Measurements from ENCODE around the gene WDFY2.
"Not testable (repeated sequence)": the region's sequence is repeated elsewhere in the genome, so short reads cannot be mapped to it uniquely, and the experiment has no call there.

Gene WDFY2

GRCh38 chr13:51583875-51584730 is at the start of gene WDFY2:
Gene WDFY2, plus strand, starts transcription at chr13:51584462. Its CDS starts 226 bp downstream, at chr13:51584688.
- H3K36me3 ChIP-seq (ENCODE audit: control insufficient read depth, insufficient read depth, low read length) = no peaks in the 10 kb centered on the region

DNA sequence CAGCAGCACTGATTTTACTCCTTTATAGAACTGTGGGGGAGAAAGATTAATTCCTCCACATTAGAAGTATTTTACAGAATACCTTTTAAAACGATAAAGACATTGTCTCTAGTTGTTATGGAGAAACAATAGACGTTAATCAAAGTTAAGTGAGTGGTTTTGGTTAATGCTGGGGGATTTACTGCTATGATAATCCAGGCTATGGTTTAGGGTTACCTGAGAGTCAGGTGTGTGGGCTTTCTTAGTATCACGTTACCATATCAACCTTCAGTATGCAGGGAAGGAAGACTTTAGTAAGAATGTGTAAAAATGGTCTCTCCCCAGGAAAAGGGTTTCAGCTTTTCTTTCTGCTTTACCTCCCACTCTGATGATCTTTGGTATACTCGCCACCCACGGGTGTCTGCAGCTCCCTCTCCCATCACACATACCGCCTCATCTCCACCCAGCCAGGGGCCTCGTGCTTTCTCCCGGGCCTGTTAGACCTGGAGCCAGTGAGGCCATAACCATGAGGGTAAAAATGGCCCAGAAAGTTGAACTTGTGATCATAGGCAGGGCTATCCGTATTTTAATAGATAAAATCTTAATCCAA is 45.6 kb upstream of the WDFY2 start:
- H3K36me3 ChIP-seq (ENCODE audit: control insufficient read depth, insufficient read depth, low read length) = no peaks in the 10 kb centered on the region
- no peak overlapping the region for H3K4me3 ChIP-seq (ENCODE audit: low read length)
- H3K9ac ChIP-seq (ENCODE audit: low read length) = no peak overlapping the region
- no peaks in the 10 kb centered on the region for H3K27me3 ChIP-seq (ENCODE audit: control insufficient read depth, insufficient read depth, low read length)
- H3K27ac ChIP-seq (ENCODE audit: low read depth, low read length) = no peak overlapping the region
- H3K4me1 ChIP-seq (ENCODE audit: control insufficient read depth, insufficient read depth, low read length) = peaks cover 21% of the 10 kb centered on the region

More at GRCh38 chr13:51583875-51584730, at the start of gene WDFY2:
- peaks cover 3% of the 10 kb centered on the region for H3K4me1 ChIP-seq (ENCODE audit: control insufficient read depth, insufficient read depth, low read length)
- peak within 1 kb of the TSS; percentile 66 for H3K9ac ChIP-seq (ENCODE audit: low read length)
- peak within 1 kb of the TSS; percentile 96 for H3K27ac ChIP-seq (ENCODE audit: low read depth, low read length)
- no peaks in the 10 kb centered on the region for H3K27me3 ChIP-seq (ENCODE audit: control insufficient read depth, insufficient read depth, low read length)
- H3K4me3 ChIP-seq (ENCODE audit: low read length) = peak within 1 kb of the TSS; percentile 81

DNA sequence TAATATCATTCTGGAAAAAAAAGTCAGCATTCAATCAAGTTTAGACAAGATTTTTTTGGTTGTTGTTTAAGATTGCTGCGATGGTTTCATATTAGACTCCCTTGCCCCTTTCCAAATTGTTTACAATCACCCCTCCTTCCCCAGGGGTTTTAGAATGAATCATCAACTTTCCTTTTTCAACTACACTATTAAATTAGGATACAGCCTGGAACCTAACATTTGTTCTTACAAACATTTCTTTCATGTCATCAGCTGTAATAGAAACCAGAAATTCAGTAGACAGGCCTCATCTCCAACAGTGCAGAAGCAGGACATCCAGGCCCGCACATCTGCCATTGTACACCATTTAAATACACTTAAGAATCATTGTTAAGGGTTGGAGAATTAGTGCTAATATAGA is 44.4 kb upstream of the WDFY2 start:
- no peak overlapping the region for H3K4me3 ChIP-seq (ENCODE audit: low read length)
- no peaks in the 10 kb centered on the region for H3K36me3 ChIP-seq (ENCODE audit: control insufficient read depth, insufficient read depth, low read length)
- peaks cover 21% of the 10 kb centered on the region for H3K4me1 ChIP-seq (ENCODE audit: control insufficient read depth, insufficient read depth, low read length)
- H3K27me3 ChIP-seq (ENCODE audit: control insufficient read depth, insufficient read depth, low read length) = no peaks in the 10 kb centered on the region
- H3K27ac ChIP-seq (ENCODE audit: low read depth, low read length) = no peak overlapping the region
- H3K9ac ChIP-seq (ENCODE audit: low read length) = no peak overlapping the region

- H3K36me3 ChIP-seq (ENCODE audit: control insufficient read depth, insufficient read depth, low read length) = no peaks in the 10 kb centered on the region
- no peak overlapping the region for H3K4me3 ChIP-seq (ENCODE audit: low read length)
- H3K27me3 ChIP-seq (ENCODE audit: control insufficient read depth, insufficient read depth, low read length) = no peaks in the 10 kb centered on the region
- H3K4me1 ChIP-seq (ENCODE audit: control insufficient read depth, insufficient read depth, low read length) = peaks cover 21% of the 10 kb centered on the region
- H3K27ac ChIP-seq (ENCODE audit: low read depth, low read length) = peak overlapping the region; percentile 42
- peak overlapping the region; percentile 10 for H3K9ac ChIP-seq (ENCODE audit: low read length)
These were observed 43.2 kb upstream of the WDFY2 start for GRCh38 chr13:51541037-51541436.

- peak overlapping the region; percentile 42 for H3K27ac ChIP-seq (ENCODE audit: low read depth, low read length)
These were observed 42.4 kb upstream of the WDFY2 start for GRCh38 chr13:51541809-51542258.

GRCh38 chr13:51542346-51543242 is 41.7 kb upstream of the WDFY2 start:
- Histone ChIP-seq H3K9ac (ENCODE audit: low read length) (no peak overlapping the region), H3K27me3 (ENCODE audit: control insufficient read depth, insufficient read depth, low read length) (no peaks in the 10 kb centered on the region), H3K36me3 (ENCODE audit: control insufficient read depth, insufficient read depth, low read length) (no peaks in the 10 kb centered on the region), H3K4me3 (ENCODE audit: low read length) (no peak overlapping the region), H3K4me1 (ENCODE audit: control insufficient read depth, insufficient read depth, low read length) (peaks cover 21% of the 10 kb centered on the region), H3K27ac (ENCODE audit: low read depth, low read length) (peak overlapping the region; percentile 26)

More at GRCh38 chr13:51541809-51542258, 42.4 kb upstream of the WDFY2 start:
- no peaks in the 10 kb centered on the region for H3K36me3 ChIP-seq (ENCODE audit: control insufficient read depth, insufficient read depth, low read length)
- H3K27me3 ChIP-seq (ENCODE audit: control insufficient read depth, insufficient read depth, low read length) = no peaks in the 10 kb centered on the region
- no peak overlapping the region for H3K4me3 ChIP-seq (ENCODE audit: low read length)
- H3K9ac ChIP-seq (ENCODE audit: low read length) = no peak overlapping the region
- peaks cover 21% of the 10 kb centered on the region for H3K4me1 ChIP-seq (ENCODE audit: control insufficient read depth, insufficient read depth, low read length)

DNA sequence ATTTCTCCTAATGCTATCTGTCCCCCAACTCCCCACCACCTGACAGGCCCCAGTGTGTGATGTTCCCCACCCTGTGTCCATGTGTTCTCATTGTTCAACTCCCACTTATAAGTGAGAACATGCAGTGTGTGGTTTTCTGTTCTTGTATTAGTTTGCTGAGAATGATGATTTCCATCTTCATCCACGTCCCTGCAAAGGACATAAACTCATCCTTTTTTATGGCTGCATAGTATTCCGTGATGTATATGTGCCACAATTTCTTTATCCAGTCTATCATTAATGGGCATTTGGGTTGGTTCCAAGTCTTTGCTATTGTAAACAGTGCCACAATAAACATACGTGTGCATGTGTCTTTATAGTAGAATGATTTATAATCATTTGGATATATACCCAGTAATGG is 38.8 kb upstream of the WDFY2 start:
- H3K4me1 ChIP-seq (ENCODE audit: control insufficient read depth, insufficient read depth, low read length) = peaks cover 19% of the 10 kb centered on the region
- not testable (repeated sequence) for H3K27ac ChIP-seq (ENCODE audit: low read depth, low read length); H3K4me3 ChIP-seq (ENCODE audit: low read length); H3K36me3 ChIP-seq (ENCODE audit: control insufficient read depth, insufficient read depth, low read length); H3K9ac ChIP-seq (ENCODE audit: low read length); H3K27me3 ChIP-seq (ENCODE audit: control insufficient read depth, insufficient read depth, low read length)

DNA sequence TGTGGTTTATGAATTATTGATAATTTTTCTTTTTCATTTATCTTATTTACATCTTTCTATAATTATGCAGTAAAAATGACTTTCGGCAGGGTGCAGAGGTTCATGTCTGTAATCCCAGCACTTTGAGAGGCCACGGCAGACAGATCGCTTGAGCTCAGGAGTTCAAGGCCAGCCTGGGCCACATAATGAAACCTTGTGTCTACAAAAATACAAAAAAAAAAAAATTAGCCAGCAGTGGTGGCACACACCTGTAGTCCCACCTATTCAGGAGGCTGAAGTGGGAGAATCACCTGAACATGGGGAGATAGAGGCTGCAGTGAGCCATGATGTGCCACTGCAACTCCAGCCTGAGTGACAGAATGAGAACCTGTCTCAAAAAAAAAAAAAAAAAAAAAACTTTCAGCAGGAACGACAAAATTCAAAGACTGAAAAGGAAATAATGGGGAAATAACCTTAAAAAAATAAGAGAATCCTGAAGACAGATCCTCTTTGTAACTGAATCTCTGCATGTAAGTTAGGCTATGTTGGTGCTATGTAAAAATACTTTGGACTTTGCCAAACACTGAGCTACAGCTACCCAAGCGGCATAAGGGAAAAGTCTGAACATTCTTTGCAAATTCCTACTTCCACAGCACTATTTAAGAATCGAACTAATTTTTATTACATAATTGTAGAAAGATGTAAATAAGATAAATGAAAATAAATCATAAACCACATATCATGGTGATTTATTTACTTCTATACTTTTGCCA is 36.7 kb upstream of the WDFY2 start:
- H3K36me3 ChIP-seq (ENCODE audit: control insufficient read depth, insufficient read depth, low read length) = no peaks in the 10 kb centered on the region
- no peak overlapping the region for H3K9ac ChIP-seq (ENCODE audit: low read length)
- H3K4me1 ChIP-seq (ENCODE audit: control insufficient read depth, insufficient read depth, low read length) = peaks cover 5% of the 10 kb centered on the region
- H3K27ac ChIP-seq (ENCODE audit: low read depth, low read length) = no peak overlapping the region
- H3K27me3 ChIP-seq (ENCODE audit: control insufficient read depth, insufficient read depth, low read length) = no peaks in the 10 kb centered on the region
- no peak overlapping the region for H3K4me3 ChIP-seq (ENCODE audit: low read length)

DNA sequence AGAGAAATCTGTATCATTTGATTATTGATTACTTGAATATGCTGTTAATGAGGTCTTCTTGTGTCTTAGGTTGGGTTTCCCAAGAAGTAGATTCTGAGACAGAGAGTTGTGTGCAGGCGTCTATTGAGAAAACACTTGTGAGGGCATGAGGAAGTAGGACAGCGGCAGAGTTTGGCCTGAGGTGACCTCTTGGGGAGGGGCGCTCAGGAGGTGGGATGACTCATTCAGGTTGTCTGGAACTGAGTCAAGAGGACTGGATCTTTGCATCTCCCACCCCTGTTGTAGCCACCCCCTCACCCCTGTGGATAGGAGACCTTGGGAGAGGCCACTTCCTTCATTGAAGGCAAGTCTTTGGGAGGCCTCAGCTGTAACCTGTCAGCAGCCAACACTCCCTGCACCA is 35.2 kb upstream of the WDFY2 start:
- Histone ChIP-seq H3K4me3 (ENCODE audit: low read length) (no peak overlapping the region), H3K9ac (ENCODE audit: low read length) (no peak overlapping the region), H3K36me3 (ENCODE audit: control insufficient read depth, insufficient read depth, low read length) (no peaks in the 10 kb centered on the region), H3K4me1 (ENCODE audit: control insufficient read depth, insufficient read depth, low read length) (no peaks in the 10 kb centered on the region), H3K27me3 (ENCODE audit: control insufficient read depth, insufficient read depth, low read length) (no peaks in the 10 kb centered on the region), H3K27ac (ENCODE audit: low read depth, low read length) (no peak overlapping the region)

- Histone ChIP-seq H3K9ac (ENCODE audit: low read length) (no peak overlapping the region), H3K36me3 (ENCODE audit: control insufficient read depth, insufficient read depth, low read length) (no peaks in the 10 kb centered on the region), H3K27me3 (ENCODE audit: control insufficient read depth, insufficient read depth, low read length) (no peaks in the 10 kb centered on the region), H3K4me1 (ENCODE audit: control insufficient read depth, insufficient read depth, low read length) (no peaks in the 10 kb centered on the region), H3K4me3 (ENCODE audit: low read length) (no peak overlapping the region), H3K27ac (ENCODE audit: low read depth, low read length) (no peak overlapping the region)
These were observed 34.7 kb upstream of the WDFY2 start for GRCh38 chr13:51549593-51549992.

DNA sequence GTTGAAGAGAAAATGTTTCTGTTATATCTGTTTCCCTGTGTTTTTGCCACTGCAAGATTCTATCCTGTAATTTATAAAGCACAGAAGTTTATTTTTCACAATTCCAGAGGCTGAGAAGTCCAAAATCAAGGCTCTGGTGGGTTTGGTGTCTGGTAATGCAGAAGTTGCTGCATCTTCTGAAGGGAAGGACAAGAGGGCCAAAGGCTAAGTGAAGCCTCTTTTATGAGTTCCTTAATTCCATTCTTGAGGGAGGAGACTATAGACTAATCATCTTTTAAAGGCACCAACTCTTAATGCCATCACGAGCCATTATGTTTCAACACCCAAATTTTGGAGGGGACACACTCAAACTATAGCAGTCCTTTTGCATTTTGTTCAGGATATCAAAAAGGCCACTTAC is 34.1 kb upstream of the WDFY2 start:
- H3K9ac ChIP-seq (ENCODE audit: low read length) = no peak overlapping the region
- no peaks in the 10 kb centered on the region for H3K27me3 ChIP-seq (ENCODE audit: control insufficient read depth, insufficient read depth, low read length)
- H3K27ac ChIP-seq (ENCODE audit: low read depth, low read length) = no peak overlapping the region
- H3K4me1 ChIP-seq (ENCODE audit: control insufficient read depth, insufficient read depth, low read length) = no peaks in the 10 kb centered on the region
- no peak overlapping the region for H3K4me3 ChIP-seq (ENCODE audit: low read length)
- H3K36me3 ChIP-seq (ENCODE audit: control insufficient read depth, insufficient read depth, low read length) = no peaks in the 10 kb centered on the region
